WI38 (cell line): ENCODE results near the gene RPUSD2.

Experiments used
- H3K4me3 ChIP-seq: 2 replicates; pipeline ENCODE4 v1.5.1; 2011; ENCODE audit warnings: low read depth, mild to moderate bottlenecking, control low read depth, low read length
- CTCF ChIP-seq: IDR thresholded peaks from 2 replicates; pipeline ENCODE4 v1.5.1; 2012; ENCODE audit warnings: low read depth, mild to moderate bottlenecking, control low read depth, low read length

The RPUSD2 gene

GRCh38 chr15:40618023-40618422 is 48.9 kb downstream of the RPUSD2 start:
- no peak for TF ChIP-seq CTCF
- no peak overlapping the region for H3K4me3 ChIP-seq

GRCh38 chr15:40618906-40619305 is 49.8 kb downstream of the RPUSD2 start:
- TF ChIP-seq CTCF, result no peak
- H3K4me3 ChIP-seq, result no peak overlapping the region

- H3K4me3 ChIP-seq, result no peak overlapping the region
- TF ChIP-seq CTCF, result no peak
Observed at GRCh38 chr15:40623361-40623760, 54.3 kb downstream of the RPUSD2 start.
